ENCODE data around the gene NTNG1.

The NTNG1 gene

GRCh38 chr1:107436552-107437241 lies 295.9 kb downstream of the NTNG1 start:
- TF ChIP-seq CTCF (IDR thresholded peaks at IDR 0.05): no peak

- TF ChIP-seq CTCF (IDR thresholded peaks at IDR 0.05): no peak
Measured at GRCh38 chr1:107439567-107439966, 298.7 kb downstream of the NTNG1 start.

- TF ChIP-seq CTCF (IDR thresholded peaks at IDR 0.05): no peak
Measured at GRCh38 chr1:107442551-107442950, 301.7 kb downstream of the NTNG1 start.

- TF ChIP-seq CTCF (IDR thresholded peaks at IDR 0.05): no peak
Measured at GRCh38 chr1:107443027-107443426, 302.2 kb downstream of the NTNG1 start.

GRCh38 chr1:107443860-107444259 lies 303.0 kb downstream of the NTNG1 start:
- no peak for TF ChIP-seq CTCF (IDR thresholded peaks at IDR 0.05)

GRCh38 chr1:107444302-107444701 lies 303.5 kb downstream of the NTNG1 start:
- TF ChIP-seq CTCF (IDR thresholded peaks at IDR 0.05): no peak

- TF ChIP-seq CTCF (IDR thresholded peaks at IDR 0.05): no peak
Measured at GRCh38 chr1:107449326-107449725, 308.5 kb downstream of the NTNG1 start.

Measured in LNCAP (cell line).